SK-N-SH (cell line): ENCODE results near the gene MID1.

Experiments used
- CHD2 ChIP-seq: fragments of 150-350 bp; IDR thresholded peaks from 2 replicates; pipeline ENCODE4 v1.6.1; 2018; ENCODE audit warnings: low read length; ENCODE audit not compliant: partially characterized antibody
- EZH2phosphoT487 ChIP-seq: fragments of 200-600 bp; sonication (generic); IDR thresholded peaks from 2 replicates; pipeline ENCODE4 v1.6.1; 2017; ENCODE audit warnings: low read depth, mixed run types, mild to moderate bottlenecking, antibody characterized with exemption, moderate library complexity, borderline replicate concordance
- FOXM1 ChIP-seq: IDR thresholded peaks from 2 replicates; pipeline ENCODE4 v1.4.0; 2012; ENCODE audit warnings: low read depth, mild to moderate bottlenecking
- JUND ChIP-seq: IDR thresholded peaks from 2 replicates; pipeline ENCODE4 v1.4.0; 2012
- POLR2AphosphoS5 ChIP-seq: IDR thresholded peaks from 2 replicates; pipeline ENCODE4 v1.6.1; 2012; ENCODE audit warnings: low read depth, low read length
- RAD21 ChIP-seq: IDR thresholded peaks from 2 replicates; pipeline ENCODE4 v1.6.1; 2012; ENCODE audit warnings: mild to moderate bottlenecking, low read length
- TEAD4 ChIP-seq: IDR thresholded peaks from 2 replicates; pipeline ENCODE4 v1.4.0; 2012; ENCODE audit warnings: mild to moderate bottlenecking, borderline replicate concordance; ENCODE audit not compliant: insufficient read depth
- TF ChIP-seq, protein P1 (sequence below): fragments of 200-600 bp; sonication (generic); IDR thresholded peaks from 2 replicates; pipeline ENCODE4 v1.6.1; 2017; ENCODE audit warnings: antibody characterized with exemption, mild to moderate bottlenecking, moderate library complexity
- TF ChIP-seq, protein P2 (sequence below): IDR thresholded peaks from 2 replicates; pipeline ENCODE4 v1.4.0; 2012; ENCODE audit warnings: low read depth
- TF ChIP-seq, protein P3 (sequence below): IDR thresholded peaks from 2 replicates; pipeline ENCODE4 v1.4.0; 2012; ENCODE audit warnings: low read depth, borderline replicate concordance

DNA sequence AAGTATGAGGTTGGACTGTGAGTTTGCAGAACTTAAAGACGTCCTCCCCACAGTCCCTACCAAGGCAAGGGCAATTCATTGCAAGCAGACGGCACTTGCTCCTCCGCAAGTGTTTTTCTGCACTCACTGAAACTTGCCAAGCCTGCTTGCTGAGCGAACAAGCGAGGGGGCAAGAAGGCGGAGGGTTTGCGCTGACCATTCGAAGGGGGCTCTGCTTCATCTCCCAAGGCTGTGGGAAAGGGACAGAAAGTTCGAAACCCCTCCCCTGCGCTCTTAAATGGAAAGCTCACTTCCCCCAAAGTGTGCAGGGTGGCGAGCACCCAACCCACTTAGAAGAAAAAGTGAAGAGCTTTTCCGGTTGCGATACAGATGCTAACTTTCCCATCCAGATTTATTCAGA lies 1.4 kb downstream of the MID1 start:
- no peak for TF ChIP-seq POLR2AphosphoS5
- TF ChIP-seq, protein P1, sequence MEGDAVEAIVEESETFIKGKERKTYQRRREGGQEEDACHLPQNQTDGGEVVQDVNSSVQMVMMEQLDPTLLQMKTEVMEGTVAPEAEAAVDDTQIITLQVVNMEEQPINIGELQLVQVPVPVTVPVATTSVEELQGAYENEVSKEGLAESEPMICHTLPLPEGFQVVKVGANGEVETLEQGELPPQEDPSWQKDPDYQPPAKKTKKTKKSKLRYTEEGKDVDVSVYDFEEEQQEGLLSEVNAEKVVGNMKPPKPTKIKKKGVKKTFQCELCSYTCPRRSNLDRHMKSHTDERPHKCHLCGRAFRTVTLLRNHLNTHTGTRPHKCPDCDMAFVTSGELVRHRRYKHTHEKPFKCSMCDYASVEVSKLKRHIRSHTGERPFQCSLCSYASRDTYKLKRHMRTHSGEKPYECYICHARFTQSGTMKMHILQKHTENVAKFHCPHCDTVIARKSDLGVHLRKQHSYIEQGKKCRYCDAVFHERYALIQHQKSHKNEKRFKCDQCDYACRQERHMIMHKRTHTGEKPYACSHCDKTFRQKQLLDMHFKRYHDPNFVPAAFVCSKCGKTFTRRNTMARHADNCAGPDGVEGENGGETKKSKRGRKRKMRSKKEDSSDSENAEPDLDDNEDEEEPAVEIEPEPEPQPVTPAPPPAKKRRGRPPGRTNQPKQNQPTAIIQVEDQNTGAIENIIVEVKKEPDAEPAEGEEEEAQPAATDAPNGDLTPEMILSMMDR, result no peak
- no peak for TF ChIP-seq CHD2
- no peak for TF ChIP-seq FOXM1
- TF ChIP-seq TEAD4, result no peak
- TF ChIP-seq, protein P2, sequence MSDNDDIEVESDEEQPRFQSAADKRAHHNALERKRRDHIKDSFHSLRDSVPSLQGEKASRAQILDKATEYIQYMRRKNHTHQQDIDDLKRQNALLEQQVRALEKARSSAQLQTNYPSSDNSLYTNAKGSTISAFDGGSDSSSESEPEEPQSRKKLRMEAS, result no peak
- TF ChIP-seq RAD21, result no peak
- TF ChIP-seq JUND, result no peak
- TF ChIP-seq, protein P3, sequence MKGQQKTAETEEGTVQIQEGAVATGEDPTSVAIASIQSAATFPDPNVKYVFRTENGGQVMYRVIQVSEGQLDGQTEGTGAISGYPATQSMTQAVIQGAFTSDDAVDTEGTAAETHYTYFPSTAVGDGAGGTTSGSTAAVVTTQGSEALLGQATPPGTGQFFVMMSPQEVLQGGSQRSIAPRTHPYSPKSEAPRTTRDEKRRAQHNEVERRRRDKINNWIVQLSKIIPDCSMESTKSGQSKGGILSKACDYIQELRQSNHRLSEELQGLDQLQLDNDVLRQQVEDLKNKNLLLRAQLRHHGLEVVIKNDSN, result no peak
- TF ChIP-seq EZH2phosphoT487, result no peak
